GM21390 (cell line): ENCODE measurements around the gene PARD6B.
"Not testable (repeated sequence)": the region's sequence is repeated elsewhere in the genome, so short reads cannot be mapped to it uniquely, and the experiment has no call there.

Experiments
- ATAC-seq: cut with Tn5 transposase; IDR thresholded peaks from one replicate; pipeline ENCODE4 v1.9.1; 2021; ENCODE audit not compliant: unreplicated experiment

The PARD6B gene

GRCh38 chr20:50771419-50772080 is 40.2 kb downstream of the PARD6B start:
- not testable (repeated sequence) for ATAC-seq

DNA sequence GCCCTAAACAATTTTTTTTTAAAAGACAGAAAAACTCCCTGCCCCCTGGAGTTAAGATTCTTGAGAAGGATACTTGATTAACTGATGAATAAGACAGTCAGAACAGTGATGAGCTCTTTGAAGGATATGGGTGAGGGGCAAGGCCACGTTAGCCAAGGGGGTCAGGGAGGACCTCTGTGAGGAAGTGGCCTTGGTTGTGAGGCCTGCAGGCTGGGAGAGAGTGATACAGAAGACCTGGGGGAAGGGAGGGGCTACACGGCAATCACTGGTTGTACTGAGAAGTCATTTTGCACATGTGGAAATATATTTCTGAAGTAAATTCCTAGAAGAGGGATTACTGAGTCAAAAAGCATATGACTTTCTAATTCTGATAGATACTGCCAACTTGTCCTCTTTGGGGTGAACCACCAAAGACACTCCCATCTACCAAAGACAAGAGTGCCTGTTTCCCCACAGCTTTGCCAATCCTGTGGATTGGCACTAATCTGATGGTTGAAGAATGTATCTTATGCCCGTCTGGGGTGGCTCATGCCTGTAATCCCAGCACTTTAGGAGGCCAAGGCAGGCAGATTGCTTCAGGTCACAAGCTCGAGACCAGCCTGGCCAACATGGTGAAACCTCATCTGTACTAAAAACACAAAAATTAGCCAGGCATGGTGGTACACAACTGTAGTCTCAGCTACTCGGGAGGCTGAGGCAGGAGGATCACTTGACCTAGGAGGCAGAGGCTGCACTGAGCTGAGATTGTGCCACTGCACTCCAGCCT is 41.2 kb downstream of the PARD6B start:
- no peak for ATAC-seq

GRCh38 chr20:50774515-50774914 is 43.1 kb downstream of the PARD6B start:
- no peak for ATAC-seq

GRCh38 chr20:50776122-50776817 is 44.9 kb downstream of the PARD6B start:
- ATAC-seq: no peak

GRCh38 chr20:50777373-50777772 is 46.0 kb downstream of the PARD6B start:
- ATAC-seq: no peak

GRCh38 chr20:50778994-50779393 is 47.6 kb downstream of the PARD6B start:
- not testable (repeated sequence) for ATAC-seq

GRCh38 chr20:50783390-50783789 is 52.0 kb downstream of the PARD6B start:
- ATAC-seq: no peak

DNA sequence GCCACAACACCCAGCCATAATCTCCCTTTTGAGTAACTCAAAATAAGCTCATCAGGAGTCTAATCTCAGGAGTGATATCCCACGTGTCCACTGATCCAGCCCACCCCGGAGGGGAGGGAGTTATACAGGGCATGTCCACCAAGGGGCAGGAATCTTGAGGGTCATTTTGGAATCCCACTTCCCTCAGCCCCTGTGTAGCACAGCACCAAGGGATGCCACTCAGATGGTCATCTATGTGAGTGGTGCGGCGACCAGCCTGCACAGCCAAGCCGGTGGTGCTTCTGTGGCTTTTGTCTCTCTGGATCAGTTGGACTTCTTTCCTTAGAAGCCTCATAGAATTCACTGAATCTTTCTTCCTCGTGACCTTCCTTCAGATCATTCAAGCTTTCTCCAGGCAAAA is 52.5 kb downstream of the PARD6B start:
- ATAC-seq: no peak

- no peak for ATAC-seq
These were observed 53.1 kb downstream of the PARD6B start for GRCh38 chr20:50784464-50784863.

GRCh38 chr20:50786703-50787102 is 55.3 kb downstream of the PARD6B start:
- no peak for ATAC-seq

DNA sequence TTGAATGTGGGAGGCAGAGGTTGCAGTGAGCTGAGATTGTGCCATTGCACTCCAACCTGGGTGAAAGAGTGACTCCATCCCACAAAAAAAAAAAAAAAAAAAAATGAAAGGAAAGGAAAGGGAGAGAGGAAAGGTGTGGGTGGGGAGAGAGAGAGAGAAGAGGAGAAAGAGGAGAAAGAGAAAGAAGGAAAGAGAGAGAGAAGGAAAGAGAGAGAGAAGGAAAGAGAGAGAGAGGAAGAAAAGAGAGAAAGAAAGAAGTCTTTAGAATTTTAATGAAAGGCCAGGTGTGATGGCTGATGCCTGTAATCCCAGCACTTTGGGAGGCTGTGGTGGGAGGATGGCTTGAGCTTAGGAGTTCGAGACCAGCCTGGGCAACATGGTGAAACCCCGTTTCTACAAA is 55.8 kb downstream of the PARD6B start:
- no peak for ATAC-seq

- no peak for ATAC-seq
These were observed 56.9 kb downstream of the PARD6B start for GRCh38 chr20:50788045-50788991.

GRCh38 chr20:50789968-50790650 is 58.7 kb downstream of the PARD6B start:
- ATAC-seq: no peak

GRCh38 chr20:50790651-50791277 is 59.4 kb downstream of the PARD6B start:
- peak; percentile 57 for ATAC-seq

DNA sequence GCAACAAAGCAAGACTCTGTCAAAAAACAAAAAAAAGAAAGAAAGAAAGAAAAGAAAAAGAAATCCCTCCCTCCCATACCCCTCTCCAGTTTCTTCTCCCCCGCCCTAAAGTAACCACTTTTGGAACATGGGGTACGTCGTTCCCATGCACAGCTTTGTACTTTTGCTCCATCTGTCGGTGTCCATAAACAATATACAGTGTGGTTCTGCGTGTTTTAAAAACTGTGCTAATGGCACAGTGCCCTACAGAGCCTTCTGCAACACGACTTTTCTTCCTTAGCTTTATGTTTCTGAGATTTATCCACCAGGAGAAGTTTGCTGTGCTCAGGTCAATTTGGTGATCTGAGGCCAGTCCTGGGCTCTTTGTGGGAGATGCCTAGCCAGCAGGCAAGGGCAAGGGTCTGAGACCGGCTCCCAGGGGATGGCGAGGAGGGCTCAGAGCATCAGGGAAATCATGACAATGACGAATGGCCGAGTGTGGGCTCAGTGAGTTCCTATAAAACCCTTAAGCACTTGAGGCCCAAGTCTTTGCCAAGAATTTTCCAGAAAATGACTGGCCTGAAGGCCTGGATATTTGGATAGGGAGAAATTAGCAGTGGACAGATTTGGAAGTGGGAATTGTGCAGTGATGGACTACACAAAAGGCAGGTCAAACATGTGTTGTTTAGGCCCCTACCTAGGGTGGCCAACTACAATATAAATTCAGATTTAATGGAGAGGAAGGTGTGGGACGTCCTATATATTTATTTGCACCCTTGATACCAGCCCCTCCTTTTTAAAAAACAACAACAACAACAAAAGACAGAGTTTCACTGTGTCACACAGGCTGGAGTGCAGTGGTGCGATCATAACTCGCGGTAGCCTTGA is 61.6 kb downstream of the PARD6B start:
- no peak for ATAC-seq

DNA sequence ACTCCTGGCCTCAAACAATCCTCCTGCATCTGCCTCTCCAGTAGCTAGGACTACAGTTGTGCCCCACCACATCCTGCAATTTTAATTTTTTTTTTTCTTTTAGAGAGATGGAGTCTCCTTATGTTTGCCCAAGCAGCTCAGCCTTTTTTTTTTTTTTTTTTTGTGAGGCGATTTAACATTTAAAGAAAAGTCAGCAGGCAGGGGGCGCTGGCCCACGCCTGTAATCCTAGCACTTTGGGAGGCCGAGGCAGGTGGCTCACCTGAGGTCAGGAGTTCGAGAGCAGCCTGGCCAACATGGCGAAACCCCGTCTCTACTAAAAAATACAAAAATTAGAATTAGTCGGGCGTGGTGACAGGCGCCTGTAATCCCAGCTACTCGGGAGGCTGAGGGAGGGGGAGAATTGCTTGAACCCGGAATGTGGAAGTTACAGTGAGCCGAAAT is 62.2 kb downstream of the PARD6B start:
- not testable (repeated sequence) for ATAC-seq

GRCh38 chr20:50794181-50794845 is 62.9 kb downstream of the PARD6B start:
- no peak for ATAC-seq
